COLO829 (cell line): ENCODE results near the gene LGR6.

Experiments
- DNase-seq: peaks from one replicate; pipeline ENCODE4 v3.0.0; 2012; ENCODE audit warnings: low spot score

Gene LGR6

DNA sequence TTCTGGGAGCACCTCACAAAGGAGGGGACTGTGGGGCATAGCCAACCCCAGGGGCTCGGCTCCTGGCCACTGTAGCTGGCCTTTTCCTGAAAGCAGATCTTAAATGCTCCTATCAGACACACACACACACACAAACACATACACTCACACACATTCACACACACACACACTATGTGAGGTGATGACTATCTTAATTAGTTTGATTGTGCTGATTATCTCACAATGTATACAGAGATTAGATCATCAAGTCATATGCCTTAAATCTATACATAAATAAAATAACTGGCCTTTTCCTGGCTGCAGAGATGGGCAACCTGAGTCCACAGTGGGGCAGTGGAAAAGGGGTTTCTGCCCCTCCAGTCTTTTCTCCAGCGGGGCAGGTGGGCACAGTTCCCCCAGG lies 27.1 kb downstream of the LGR6 start:
- no peak for DNase-seq

DNA sequence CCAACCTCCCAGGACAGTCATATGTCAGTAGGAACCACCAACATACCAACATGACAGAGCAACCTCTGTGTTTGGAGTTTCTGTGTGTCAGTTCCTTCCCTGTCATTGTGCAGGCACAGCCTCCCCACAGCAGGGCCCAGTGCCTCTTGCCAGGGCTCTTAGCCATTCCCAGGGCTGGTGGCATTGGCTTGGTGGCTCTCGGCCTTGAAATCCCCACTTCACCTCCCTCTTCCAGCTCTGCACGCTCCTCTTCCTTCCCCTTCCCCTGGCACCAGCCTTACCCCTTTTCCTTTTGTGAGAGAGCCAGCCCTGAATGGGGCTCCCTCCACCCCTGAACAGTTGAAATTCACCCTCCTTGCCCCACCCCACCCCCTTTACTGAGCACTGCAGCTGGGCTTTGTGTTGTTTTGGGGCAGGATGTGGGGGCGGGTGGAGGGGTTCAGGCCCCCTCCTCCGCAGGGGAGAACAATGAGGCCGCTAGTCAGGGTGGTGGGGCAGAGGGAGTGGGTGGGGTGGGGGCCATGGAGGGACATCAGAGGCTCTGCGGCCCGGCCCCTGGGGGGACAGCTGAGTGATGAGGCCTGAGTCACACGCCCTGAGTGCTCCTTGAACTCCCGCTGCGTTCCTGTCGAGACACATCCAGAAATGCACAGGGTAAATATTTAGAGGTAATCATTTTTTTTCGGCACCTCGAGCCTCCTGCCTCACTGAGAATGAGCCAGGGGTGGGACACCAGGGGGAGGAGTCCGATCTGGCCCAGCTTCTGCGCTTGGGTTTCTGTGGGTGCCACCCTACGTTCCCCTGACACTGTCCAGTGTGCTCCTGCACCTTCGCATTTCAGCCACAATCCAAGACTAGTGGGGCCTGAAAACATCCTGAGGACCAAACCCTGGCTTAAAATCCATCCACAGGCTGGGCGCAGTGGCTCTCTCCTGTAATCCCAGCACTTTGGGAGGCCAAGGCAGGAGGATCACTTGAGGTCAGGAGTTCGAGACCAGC lies 28.6 kb downstream of the LGR6 start:
- DNase-seq = no peak

DNA sequence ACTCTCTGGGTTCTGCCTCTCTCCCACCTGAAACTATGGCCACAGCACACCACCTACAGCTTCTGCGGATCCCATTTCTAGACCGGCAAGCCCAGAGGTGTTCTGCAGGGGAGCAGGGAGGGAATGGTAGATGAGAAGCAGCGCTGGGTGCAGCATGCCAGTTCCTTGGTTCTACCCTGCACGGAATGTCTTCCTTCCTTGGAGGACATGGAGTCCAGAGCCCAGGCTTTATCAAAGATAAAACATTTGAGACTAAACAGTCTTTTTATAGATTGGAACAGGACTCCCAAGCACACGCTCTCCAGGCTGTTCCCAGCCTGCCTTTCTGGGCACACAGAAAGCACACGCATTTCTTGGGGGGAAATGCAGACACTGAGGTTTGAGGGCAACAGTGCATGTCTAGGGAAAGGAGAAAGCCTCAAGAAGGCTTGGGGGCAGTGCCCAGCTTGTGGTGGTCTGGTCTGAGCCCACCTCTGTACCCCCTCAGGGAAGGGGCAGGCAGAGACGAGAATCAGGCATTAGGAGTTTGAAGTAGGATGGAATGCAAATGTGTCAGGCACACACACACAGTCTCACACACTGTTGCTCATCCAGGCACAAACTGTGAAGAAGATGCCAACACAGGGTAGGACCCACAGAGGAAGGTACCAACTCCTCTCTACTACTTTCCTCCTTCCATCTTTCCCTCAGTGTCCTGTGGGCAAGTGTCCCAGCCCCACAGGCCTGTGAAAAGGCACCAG lies 29.7 kb downstream of the LGR6 start:
- DNase-seq = no peak

DNA sequence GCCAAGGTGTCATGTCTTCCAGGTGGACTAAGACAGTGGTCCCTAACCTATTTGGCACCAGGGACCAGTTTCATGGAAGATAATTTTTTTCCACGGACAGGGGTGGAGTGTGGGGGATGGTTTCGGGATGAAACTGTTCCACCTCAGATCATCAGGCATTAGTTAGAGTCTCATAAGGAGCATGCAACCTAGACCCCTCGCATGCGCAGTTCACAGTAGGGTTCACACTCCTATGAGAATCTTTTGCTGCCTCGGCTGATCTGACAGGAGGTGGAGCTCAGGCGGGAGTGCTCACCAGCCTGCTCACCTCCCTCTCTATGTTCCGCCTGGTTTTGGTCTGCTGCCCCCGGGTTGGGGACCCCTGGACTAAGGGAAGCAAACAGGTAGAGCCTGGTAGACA lies 30.9 kb downstream of the LGR6 start:
- no peak for DNase-seq

DNA sequence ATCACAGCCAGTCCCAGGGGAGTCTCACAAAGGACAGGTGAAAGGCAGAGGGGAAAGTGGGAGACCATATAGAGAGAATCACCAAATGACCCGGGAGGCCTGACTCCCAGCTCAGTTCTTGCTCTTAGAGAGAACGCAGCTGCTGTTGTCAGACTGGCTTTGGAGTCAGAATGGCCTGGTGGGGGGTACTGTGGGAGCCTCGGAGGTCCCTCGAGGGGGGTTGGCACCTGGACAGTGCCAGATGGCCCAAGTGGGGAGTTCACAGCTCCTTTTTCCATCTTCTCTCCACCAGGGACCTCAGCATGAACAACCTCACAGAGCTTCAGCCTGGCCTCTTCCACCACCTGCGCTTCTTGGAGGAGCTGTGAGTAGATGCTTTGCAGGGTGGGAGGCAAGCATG lies 31.5 kb downstream of the LGR6 start:
- DNase-seq = no peak

DNA sequence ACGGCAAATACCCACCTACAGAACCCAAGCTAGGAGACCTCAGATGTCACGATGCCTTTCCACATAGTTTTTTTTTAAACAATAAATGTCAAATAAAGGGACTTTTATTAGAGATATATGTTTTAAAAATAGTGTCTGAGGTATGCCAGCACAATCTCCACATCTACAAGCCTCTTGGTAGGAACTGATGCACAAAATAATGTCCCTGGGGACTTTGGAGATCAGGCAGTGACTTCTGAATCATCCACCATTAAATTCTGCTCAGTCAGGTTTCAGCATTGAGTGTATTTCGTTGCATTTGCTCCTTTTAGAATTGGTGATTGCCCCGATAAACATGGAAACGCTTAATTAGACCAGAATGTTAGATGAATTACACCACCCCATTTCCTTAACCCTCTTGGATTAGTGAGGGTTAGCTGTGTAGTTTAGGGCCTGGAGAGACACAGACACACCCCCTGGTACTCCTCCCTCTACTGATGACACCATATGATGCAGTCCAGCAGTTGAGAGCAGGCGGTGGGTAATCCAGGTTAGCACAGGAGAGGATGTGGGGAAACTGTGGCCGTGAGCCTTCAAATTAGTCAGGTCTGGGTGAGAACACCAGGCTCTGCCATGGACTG lies 33.6 kb downstream of the LGR6 start:
- no peak for DNase-seq

DNA sequence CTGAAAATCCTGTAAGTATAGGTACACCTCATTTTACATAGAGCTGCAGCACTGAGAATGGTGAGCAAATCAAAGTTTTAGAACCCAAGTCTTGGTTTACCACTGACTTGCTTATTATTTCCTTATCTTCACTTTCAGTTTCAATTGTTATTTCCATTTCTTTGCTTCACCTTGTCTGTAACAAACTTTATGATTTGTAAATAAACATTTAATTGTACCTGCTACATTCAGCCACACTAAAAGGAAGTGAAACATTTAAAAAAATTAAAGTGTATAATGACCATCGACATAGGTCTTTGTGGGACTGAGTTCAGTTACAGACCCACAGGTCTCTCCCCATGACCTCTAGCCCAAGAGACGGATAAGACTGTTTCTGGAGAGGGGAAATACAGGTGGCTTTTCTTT lies 34.4 kb downstream of the LGR6 start:
- no peak for DNase-seq

DNA sequence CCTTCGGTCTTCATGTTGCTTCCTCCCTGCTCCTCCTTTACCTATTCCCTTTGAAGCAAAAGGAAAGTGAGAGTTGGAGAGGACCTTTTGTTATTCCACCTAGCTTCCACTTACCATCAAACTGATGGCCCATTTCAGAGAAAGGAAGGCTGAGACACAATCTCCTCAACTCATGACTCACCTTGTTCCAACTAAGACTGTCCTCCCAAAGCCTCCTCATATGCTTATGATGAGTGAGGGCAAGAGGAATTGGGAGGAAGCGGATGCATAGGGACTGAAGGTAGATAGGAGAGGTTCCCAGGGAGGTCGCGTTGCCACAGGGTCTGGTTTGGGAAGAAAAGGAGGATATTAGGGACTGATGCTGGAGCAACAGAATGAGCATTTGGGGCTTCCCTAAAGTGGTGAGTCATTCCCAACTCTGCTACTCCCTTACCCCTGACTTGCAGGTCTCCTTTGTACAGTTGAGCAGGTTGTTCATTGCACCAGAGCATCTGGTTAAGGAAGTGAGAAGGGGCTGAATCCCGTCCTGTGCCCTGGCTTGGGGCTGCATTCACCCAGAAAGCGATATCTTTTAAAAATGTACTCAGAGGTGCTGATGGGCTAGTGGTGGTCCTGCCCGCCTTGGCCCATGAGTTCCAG lies 35.0 kb downstream of the LGR6 start:
- no peak for DNase-seq

DNA sequence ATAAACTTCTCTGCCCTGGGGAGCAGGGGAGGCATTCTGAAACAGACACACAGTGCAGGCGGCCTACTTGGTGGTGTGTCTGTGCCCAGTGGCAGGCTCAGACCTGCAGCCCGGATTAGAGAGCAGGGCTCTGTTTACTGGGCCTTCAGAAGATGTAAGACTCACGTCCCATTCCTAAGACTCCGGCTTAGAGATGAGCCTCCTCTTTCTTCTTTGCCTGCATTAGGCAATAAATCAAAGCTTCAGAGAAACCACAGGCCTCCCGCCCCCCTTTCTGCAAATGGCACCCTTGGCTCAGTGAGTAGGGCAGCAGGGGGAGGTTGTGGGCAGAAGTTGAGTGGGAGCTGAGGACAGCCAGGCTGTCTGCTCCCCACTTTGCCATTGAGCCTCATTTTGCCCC lies 35.8 kb downstream of the LGR6 start:
- DNase-seq = no peak

DNA sequence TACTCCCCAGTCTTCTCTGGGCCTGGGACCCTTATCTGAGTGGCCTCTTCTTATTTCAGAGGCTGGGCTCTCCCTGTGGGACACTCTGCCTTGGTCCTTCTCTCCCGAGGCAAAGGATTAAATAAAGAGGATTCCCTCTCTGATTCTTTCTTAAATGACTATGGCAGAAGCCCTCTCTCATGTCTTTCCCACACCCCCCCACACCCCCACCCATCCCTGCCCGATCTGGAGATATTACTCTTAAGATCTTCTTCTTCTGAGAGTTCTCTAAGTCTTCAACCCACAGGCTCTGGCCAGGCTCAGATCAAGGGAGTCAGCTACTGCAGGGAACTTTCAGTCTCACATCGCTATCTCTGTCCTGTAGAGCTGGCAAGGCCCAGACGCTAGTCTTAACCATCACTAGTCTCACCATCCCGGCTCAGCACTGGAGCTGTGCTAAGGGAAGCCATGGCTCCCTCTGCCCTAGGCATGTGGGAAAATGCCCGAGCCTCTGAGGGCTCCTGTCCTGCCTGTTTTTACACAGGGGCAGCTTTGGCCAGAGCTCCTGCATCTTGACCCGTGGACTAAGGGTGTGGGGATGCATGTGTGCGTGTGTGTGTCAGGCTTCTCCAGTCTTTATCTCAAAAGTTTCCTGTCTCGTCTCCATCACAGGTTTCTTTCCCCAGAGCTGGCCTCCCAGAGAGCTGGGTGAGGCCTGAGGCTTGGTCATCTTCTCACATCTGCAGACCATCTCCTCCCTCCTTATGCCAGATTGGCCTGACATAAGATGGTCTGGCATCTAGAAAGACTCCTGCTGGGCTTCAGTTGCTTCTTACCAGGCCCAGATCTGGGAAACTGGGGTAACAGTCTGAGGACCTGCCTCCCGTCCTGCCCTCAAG lies 36.7 kb downstream of the LGR6 start:
- no peak for DNase-seq

DNA sequence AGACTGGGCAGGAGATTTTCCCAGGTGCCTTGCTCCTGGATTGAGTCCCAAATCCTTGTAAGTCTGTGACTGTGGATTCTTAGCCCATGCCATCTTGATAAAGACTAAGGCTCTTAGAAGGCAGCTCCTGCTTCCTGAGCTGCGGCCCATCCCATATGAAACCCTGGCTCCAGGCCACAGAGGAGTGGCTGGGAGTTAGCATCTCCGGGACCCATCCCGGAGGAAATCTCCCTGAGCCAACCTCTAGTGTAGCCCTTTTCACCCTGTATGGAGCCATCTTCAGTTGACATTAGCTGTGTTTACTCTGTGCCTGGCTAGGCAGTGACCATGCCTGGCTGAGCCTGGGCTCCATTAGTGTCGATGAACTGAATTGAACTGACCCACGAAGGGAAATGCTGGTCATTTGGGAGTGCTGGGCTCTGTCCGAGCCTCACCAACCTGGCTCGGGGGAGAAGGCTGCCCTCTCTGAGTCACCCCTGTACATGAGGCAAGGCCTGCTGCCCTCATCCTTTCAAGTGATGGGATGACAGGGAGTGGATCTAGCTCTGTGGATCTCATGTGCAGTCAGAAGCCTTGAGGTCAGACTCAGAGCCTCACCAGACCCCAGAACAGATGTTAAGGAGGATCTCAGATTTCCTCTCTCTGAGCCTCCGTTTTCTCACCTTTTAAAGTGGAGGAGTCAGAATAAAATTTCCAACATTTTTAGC lies 37.5 kb downstream of the LGR6 start:
- DNase-seq = no peak

DNA sequence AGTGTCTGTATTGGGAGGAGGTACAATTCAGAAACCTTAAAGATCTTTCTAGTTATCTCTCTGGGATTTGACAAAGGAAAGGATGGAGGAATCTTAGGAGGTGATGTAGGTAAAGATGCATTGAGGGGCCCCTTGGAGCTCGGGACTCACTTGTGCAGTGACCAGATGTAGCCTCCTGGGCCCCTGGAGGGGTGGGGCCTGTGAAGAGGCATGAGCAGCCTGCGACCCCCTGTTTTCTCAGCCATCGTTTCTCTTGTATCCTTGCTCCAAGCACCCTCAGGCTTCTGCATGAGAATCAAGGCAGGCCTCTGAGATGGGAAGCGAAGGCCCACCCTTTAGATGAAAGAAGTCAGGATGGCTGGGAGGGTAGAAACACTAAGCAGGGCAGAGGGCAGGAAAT lies 39.6 kb downstream of the LGR6 start:
- no peak for DNase-seq

DNA sequence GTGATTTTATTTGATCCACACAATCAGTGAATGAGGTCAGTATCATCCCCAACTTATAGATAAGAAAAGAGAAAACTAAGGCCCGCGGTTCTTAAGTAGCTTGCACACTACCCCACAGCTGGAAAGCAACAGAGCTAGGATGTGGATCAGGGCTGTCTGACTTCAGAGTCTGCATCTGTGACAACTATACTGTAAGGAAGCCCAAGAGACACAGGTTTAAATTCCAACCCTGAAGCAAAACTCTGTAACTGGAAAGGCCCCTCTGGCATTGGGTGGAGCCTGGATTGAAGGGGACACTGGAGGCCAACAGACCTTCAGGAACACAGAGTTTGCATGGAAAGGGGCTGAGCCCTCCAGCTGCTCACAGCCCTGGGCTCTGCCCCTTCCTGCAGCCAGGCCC lies 40.2 kb downstream of the LGR6 start:
- no peak for DNase-seq

DNA sequence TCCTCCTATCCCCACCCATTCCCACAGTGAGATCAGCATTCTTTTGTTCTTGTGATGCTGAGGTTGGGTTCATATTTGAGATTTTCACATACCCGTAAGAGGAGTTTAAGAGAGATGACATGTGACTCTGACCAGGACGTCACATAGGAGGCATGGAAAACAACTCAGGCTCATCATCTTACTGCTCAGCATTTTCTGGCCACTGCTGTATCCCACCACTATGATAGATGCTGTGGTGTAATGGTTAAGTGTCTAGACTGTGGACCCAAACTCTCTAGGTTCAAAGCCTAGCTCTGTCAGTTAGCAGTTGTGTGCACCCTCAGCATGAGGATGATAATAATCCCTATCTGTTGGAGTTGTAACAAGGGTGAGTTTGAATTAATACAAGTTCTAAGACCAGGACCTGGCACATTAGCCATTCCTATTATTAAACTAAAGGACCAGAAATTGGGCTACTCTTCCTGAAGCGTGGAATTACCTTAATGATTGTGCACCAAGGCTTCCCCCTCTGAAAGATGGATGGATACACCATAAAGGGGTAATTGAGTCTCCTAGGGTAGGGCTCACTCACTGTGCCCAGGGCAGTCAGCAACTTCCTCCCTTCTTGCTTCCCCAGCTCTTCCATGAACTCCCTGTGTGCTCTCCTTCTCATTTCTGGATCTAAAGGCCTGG lies 40.9 kb downstream of the LGR6 start:
- DNase-seq = no peak

DNA sequence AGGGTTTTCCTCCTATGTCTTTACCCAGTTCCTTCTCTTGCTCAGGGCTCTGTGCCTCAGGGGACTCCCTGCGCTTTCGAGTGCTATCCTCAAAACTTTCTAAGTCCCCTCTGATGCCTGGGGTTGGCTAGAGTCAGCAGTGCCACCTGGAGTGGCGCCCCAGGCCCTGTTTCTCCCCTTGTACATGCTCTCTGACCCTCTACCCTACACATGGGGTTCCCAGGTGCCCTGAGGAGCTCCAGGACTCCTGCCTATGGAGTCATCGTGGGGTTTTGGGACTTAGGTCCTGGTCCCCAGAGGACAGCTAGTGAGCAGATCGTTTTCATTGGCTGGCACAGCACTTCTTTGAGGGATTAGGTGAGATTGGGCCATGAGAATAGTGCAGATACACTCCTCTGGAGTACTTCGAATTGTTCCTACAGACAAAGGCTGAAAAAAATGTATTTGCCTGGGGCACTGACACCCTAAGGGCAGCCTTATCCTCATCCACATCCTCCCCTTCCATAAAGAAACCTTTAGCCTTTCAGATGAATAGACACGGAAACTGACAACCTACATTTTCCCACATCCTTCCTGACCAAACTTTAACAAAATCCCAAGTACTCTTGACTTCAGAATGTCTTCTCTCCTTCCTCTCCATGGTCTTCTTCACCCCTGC lies 41.5 kb downstream of the LGR6 start:
- DNase-seq = no peak

DNA sequence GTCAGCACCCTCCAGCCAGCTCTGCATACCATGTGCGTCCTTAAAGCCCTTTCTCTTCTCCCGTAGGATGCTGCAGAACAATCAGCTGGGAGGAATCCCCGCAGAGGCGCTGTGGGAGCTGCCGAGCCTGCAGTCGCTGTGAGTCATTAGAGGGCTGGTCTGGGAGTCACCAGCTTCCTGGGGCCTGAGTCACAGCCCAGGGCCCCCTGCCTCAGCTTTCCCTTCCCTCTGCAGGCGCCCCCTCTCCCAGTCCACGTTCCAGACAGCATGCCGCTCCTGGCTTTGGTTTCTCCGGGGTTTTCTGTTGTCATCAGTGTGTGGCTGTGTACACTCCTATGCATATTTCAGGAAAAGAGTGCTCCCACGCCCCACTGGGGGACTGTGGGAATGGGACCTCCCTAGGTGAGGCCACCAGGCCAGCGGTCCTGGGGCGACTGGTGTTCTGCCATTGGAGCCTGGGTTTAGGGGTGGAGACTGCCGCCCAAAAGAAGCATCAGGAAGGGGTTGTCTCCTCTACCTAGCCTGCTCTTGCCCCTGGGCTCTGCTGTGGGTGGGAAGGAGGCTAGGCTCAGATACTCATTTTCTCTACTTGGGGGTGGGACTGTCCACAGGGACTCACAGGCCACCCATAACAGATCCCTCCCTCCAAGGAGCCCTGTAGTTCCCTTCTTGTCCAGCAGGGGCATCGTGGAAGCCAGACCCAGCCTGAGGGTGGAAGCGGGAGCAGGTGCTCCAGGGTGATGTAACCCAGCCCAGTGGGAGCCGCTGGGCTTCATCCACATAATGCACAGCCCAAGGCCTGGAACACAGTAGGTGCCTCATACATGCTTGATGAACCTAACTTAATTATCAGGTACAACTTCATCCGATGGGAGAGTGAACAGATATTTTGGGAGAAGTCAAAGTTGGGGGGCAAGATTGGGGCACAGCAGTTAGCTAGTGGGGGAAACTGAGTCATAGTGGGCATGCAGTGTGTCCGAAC lies 42.5 kb downstream of the LGR6 start:
- peak; percentile 89 for DNase-seq

DNA sequence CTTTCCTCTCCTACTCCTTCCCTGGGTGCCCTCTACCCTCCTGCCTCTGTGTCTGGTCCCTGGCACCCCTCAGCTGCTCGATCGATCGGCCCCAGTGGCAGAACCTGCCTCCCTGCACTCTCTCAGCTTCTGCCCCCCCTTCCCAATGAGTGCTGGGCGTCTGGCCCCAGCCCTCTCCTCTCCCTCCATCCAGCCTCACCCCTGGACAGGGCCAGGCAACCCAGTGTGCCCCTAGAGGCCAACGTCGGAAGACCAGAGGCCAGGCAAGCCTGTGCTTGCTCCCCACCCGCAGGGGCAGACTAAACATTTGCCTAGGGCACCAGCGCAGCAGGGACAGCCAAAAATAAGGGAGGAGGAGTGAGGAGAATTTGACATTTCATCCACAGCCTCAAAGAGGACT lies 43.5 kb downstream of the LGR6 start:
- DNase-seq = peak; percentile 49

DNA sequence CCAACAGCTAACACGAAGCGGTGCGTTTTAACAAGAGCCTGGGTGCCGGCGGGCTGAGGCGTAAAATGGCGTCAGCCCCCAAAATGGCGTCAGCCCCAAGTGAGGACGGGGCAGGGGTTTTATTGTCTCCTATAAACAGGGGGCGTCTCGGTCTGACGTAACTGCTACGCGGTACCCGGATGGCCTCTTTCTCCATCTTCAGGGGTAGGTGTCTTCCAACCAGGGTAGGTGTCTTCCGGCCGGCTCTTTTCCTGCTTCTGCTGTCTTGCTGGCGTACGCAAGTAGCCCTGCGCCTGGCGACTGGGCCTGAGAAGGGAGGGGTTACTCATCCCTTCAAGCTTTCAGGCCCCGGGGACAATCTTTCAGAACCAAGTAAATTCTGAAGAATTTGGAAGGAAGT lies 45.3 kb downstream of the LGR6 start:
- DNase-seq = no peak
